ENCODE measurements around the gene ITLN1. TPM values are rescaled to one million over a fixed set of nuclear protein-coding genes. Genes with fewer than 3 reads are reported as not detected.

Gene ITLN1
- total RNA-seq, 1 donor = not detected

DNA sequence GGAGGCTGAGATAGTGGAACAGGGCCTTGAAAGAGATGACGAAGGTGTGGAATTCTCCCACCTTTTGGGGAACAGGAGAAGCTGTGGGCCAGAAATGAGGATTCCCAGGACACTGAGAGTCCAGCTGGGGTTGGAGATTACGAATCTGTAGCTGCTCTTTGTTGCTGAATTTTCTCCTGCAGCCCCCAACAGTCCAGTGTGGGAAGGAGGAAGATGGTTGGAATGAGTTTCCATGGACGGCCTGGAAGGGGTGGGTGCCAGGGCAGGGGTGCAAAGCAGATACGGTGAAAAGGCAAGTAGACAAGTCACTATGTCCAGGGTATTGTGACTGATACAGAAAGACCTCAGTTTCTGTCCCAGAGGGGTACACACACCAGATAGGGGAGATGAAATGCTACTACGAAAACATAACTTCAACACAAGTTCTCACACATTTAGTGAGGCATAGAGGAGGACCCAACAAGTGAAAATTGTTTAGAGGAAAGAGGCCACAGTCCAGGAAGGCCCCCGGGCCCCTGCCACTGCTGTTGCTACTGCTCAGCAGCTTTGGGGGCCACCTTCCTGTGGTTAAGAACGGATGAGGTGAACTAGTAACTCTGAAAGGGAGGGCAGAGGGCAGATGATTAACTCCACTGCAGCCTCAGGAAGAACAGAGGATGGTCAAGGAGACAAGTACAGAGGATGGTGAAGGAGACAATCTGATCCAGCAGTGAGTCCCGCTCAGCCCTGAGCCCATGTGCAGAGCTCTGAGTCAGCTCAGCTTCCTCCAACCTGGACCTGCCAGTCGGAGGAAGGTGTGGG lies 29.6 kb downstream of the ITLN1 start:
- Histone ChIP-seq H3K4me1 (ENCODE audit: insufficient read depth, low read length) (no peaks in the 10 kb centered on the region), H3K27ac (ENCODE audit: low read depth, low read length) (no peak overlapping the region), H3K36me3 (ENCODE audit: insufficient read depth, low read length) (no peaks in the 10 kb centered on the region), H3K27me3 (ENCODE audit: insufficient read depth, low read length) (no peaks in the 10 kb centered on the region), H3K4me2 (ENCODE audit: insufficient read depth, low read length) (no peak overlapping the region), H3K9me3 (ENCODE audit: low read depth, low read length) (no peaks in the 10 kb centered on the region), H3K4me3 (ENCODE audit: insufficient read depth, low read length) (no peak overlapping the region), H3K79me2 (ENCODE audit: insufficient read depth, low read length) (no peaks in the 10 kb centered on the region), H4K20me1 (ENCODE audit: insufficient read depth, low read length) (no peaks in the 10 kb centered on the region), H2AFZ (ENCODE audit: low read length) (no peak overlapping the region)
- no peak for TF ChIP-seq CTCF (IDR thresholded peaks at IDR 0.05; ENCODE audit: extremely low read depth, low read depth, low read length)
- DNase-seq (ENCODE audit: insufficient read length, low spot score, missing footprints) = no peak

DNA sequence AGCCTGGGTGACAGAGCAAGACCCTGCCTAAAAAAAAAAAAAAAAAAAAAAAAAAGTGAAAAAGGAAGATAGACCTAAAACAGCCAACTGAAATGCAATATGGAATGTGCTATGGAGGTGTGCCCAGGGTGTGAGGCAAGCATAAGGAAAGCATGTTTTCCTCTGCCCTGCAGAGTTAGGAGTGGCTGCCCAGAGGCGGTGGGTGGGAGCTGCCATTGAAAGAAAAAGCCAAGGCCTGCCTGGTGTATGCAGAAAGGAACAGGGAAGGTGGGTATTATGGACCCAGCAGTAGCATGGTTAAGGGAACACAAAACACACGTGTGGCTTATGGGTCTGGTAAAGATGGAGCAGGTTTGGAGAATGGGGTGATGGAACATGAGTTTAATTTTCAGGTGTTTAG lies 31.2 kb downstream of the ITLN1 start:
- H3K27me3 ChIP-seq (ENCODE audit: insufficient read depth, low read length) = no peaks in the 10 kb centered on the region
- no peak for TF ChIP-seq CTCF (IDR thresholded peaks at IDR 0.05; ENCODE audit: extremely low read depth, low read depth, low read length)
- H3K4me1 ChIP-seq (ENCODE audit: insufficient read depth, low read length) = no peaks in the 10 kb centered on the region
- no peak overlapping the region for H3K27ac ChIP-seq (ENCODE audit: low read depth, low read length)
- H2AFZ ChIP-seq (ENCODE audit: low read length) = no peak overlapping the region
- DNase-seq (ENCODE audit: insufficient read length, low spot score, missing footprints) = no peak
- no peak overlapping the region for H3K4me3 ChIP-seq (ENCODE audit: insufficient read depth, low read length)
- H3K9me3 ChIP-seq (ENCODE audit: low read depth, low read length) = no peaks in the 10 kb centered on the region
- no peaks in the 10 kb centered on the region for H3K79me2 ChIP-seq (ENCODE audit: insufficient read depth, low read length)
- no peak overlapping the region for H3K4me2 ChIP-seq (ENCODE audit: insufficient read depth, low read length)
- H4K20me1 ChIP-seq (ENCODE audit: insufficient read depth, low read length) = no peaks in the 10 kb centered on the region
- no peaks in the 10 kb centered on the region for H3K36me3 ChIP-seq (ENCODE audit: insufficient read depth, low read length)

DNA sequence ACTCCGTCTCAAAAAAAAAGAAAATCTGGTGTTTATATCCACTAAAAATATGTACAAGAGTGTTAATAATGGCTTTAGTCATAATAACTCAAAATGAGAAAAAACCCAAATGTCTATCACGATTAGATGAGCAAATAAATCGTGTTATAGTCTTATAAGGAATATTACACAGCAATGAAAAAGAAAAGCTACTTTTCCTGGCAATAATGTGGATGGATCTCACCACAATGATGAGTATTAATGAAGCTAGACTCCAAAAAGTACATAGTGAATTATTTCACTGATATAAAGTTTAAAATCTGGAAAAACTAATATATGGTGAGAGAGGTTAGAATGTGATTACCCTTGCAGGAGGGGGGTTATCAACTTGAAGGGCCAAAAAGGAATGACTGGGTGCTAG lies 32.0 kb downstream of the ITLN1 start:
- Histone ChIP-seq H3K27ac (ENCODE audit: low read depth, low read length) (no peak overlapping the region), H3K36me3 (ENCODE audit: insufficient read depth, low read length) (no peaks in the 10 kb centered on the region), H3K4me2 (ENCODE audit: insufficient read depth, low read length) (no peak overlapping the region), H3K4me3 (ENCODE audit: insufficient read depth, low read length) (no peak overlapping the region), H3K9me3 (ENCODE audit: low read depth, low read length) (no peaks in the 10 kb centered on the region), H4K20me1 (ENCODE audit: insufficient read depth, low read length) (no peaks in the 10 kb centered on the region), H2AFZ (ENCODE audit: low read length) (no peak overlapping the region), H3K27me3 (ENCODE audit: insufficient read depth, low read length) (no peaks in the 10 kb centered on the region), H3K4me1 (ENCODE audit: insufficient read depth, low read length) (no peaks in the 10 kb centered on the region), H3K79me2 (ENCODE audit: insufficient read depth, low read length) (no peaks in the 10 kb centered on the region)
- TF ChIP-seq CTCF (IDR thresholded peaks at IDR 0.05; ENCODE audit: extremely low read depth, low read depth, low read length) = no peak
- no peak for DNase-seq (ENCODE audit: insufficient read length, low spot score, missing footprints)

DNA sequence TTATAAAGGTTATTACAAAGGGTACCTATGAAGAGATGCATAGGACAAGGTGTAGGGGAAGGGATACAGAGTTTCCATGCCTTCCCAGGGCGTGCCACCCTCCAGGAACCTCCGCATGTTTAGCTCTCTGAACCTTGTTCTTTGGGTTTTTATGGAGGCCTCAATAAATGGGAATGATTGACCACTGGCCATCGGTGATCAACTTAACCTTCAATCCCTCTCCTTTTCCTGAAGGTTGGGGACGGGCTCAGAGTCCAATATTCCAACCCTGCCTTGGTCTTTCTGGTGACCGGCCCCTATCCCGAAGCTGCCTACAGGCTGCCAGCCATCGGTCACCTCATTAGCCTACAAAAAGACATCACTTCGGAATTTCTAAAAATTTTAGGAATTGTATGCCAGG lies 34.0 kb downstream of the ITLN1 start:
- Histone ChIP-seq H3K4me2 (ENCODE audit: insufficient read depth, low read length) (no peak overlapping the region), H2AFZ (ENCODE audit: low read length) (no peak overlapping the region), H3K4me1 (ENCODE audit: insufficient read depth, low read length) (no peaks in the 10 kb centered on the region), H3K79me2 (ENCODE audit: insufficient read depth, low read length) (no peaks in the 10 kb centered on the region), H3K36me3 (ENCODE audit: insufficient read depth, low read length) (no peaks in the 10 kb centered on the region), H4K20me1 (ENCODE audit: insufficient read depth, low read length) (no peaks in the 10 kb centered on the region), H3K27me3 (ENCODE audit: insufficient read depth, low read length) (no peaks in the 10 kb centered on the region), H3K4me3 (ENCODE audit: insufficient read depth, low read length) (no peak overlapping the region), H3K27ac (ENCODE audit: low read depth, low read length) (no peak overlapping the region), H3K9me3 (ENCODE audit: low read depth, low read length) (no peaks in the 10 kb centered on the region)
- no peak for DNase-seq (ENCODE audit: insufficient read length, low spot score, missing footprints)
- no peak for TF ChIP-seq CTCF (IDR thresholded peaks at IDR 0.05; ENCODE audit: extremely low read depth, low read depth, low read length)
